Esophagus squamous epithelium (tissue), 4 donors: ENCODE results near the gene ASH1L.

Experiments
- CTCF ChIP-seq, 6 experiments: fragments of 450-650 bp in 4 of 6; fragments of 200-600 bp in 2 of 6; sonication (generic) in 2 of 6; IDR thresholded peaks; one replicate each; pipeline ENCODE4 v1.5.1; 2016 to 2019; ENCODE audit warnings: antibody characterized with exemption in 6 of 6, mild to moderate bottlenecking in 4 of 6, moderate library complexity in 4 of 6
- POLR2A ChIP-seq, 4 donors: fragments of 450-650 bp; IDR thresholded peaks; one replicate each; pipeline ENCODE4 v1.6.1; 2017; ENCODE audit warnings: antibody characterized with exemption in 4 of 4, mild to moderate bottlenecking in 4 of 4, moderate library complexity in 3 of 4

- no peak for TF ChIP-seq POLR2A (IDR thresholded peaks at IDR 0.05)
- TF ChIP-seq CTCF (IDR thresholded peaks at IDR 0.05), result no peak
These were observed 13.9 kb downstream of the ASH1L start for GRCh38 chr1:155548706-155549105.
